ENCODE data around the gene OR52B6. TPM values are rescaled to one million over a fixed set of nuclear protein-coding genes. Genes with fewer than 3 reads are reported as not detected.

OR52B6 gene, protein sequence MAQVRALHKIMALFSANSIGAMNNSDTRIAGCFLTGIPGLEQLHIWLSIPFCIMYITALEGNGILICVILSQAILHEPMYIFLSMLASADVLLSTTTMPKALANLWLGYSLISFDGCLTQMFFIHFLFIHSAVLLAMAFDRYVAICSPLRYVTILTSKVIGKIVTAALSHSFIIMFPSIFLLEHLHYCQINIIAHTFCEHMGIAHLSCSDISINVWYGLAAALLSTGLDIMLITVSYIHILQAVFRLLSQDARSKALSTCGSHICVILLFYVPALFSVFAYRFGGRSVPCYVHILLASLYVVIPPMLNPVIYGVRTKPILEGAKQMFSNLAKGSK
- not detected in 5 replicates for total RNA-seq (2022; extraction: Qiagen RNA extraction; ENCODE audit: low read depth)

DNA sequence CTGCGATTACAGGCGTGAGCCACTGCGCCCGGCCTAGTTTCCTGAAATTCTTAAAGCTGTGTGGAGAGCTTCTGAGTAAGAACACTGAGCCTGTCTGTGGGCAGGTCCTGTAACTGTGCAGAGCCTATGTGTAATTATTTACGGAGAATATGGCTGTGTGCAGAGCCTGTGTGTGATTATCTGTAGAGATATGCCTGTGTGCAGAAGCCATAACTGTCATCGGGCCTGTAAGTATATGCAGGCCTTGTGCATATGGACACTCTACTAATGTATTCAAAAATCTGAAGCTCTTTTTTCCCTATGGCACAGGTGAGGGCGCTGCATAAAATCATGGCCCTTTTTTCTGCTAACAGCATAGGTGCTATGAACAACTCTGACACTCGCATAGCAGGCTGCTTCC, at the start of gene OR52B6:
OR52B6 (plus strand) TSS at position 301 of the 400 bp plus-strand sequence; CDS start at position 301, 0 bp downstream.

DNA sequence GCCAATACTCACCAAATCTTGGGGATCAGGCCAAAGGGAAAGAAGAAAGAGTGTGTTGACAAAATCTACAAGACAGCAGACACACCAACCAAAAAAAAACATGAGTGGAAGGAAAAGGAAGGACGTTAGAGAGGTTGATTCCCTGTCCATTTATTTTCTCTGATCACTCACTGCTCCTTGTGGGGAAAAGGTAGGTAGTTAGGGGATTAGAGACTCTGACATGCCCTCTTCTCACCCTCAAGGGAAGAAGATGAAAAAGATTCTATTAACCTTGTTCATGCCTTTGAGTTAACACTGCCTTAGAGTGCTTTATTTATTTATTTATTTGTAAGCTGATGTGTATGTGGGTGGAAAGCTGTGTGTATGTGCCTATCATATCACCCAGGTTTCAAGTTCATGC, 32.2 kb upstream of the OR52B6 start, which contains the start of gene OR52H1:
OR52H1 (minus strand) TSS at position 101 of the 400 bp plus-strand sequence. CDS start 3,035 bp downstream, outside the sequence.

DNA sequence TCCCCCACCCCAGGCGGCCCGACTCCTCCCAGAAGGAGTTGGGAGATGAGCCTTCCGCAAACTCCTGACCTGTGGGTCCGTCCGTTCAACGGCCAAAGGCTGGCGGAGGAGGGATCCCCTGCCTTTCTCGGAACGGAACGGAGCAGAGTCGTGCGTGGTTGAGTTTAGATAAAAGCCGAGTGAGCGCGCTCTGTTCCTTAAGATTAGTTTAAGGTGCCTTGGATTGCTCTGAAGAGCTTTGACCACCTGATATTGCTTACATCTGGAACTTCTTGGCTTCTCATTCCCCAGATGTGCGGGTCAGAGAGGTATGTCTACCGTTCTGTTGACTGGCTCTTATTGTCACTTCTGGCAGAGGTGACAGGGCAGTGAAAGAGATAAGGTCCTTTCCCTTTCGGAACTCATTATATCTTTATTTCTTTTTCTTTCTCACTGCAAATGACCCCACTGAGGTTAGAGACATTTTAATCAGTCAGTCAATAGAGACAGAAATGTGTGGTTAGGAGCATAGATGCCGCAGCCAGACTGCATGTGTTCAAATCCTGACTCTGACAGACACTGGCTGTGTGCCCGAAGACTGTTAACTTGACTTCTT, 16.0 kb downstream of the OR52B6 start, which contains the start of gene TRIM6:
TRIM6 (plus strand) TSS at position 31 of the 595 bp plus-strand sequence; CDS start at position 292, 261 bp downstream.

DNA sequence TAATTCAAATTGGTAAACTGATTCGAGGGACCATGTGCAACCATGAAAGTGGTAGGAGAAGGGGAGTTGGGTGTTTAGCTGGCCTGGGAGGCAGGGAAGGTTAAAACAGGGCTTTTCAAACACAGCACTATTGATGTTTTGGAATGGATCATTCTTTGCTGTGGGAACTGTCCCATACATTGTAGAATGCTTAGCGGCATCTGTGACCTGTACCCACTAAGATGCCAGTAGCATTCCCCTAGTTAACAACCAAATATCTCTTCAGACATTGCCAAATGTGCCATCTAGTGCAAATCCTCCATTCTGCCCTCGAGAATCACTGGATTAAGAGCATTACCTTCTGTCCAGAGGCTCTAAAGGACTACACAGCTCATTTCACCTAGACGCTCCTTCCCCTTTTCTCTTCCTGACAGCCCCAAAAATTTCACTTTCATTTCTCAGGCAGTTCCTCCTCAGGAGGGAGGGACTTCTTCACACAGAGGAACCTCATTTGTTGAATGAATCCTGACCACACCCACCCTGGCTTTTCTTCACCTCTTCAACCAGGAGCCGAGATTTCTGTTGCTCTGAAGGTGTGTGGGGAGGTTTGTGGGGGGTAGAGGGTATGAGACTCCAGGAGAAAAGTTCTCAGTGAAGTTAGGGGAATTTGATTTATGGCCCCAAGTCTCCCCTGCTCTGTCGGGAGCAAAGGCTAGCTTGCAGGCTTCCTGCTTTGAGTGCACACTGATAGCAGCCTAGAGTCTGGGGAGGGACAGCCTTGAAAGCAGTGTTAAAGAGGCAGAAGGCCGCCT, 44.0 kb downstream of the OR52B6 start, which contains the start of gene TRIM34:
TRIM34 (plus strand) TSS at position 513 of the 791 bp plus-strand sequence. CDS start 7,331 bp downstream, outside the sequence.

Other genes starting within 250 kb of the OR52B6 start
- gene OR51B5, start 237.4 kb upstream of the OR52B6 start, total RNA-seq (2022; extraction: Qiagen RNA extraction; ENCODE audit: low read depth): not detected in 5 replicates
- not detected in 5 replicates for gene OR51B6, start 229.4 kb upstream of the OR52B6 start, total RNA-seq (2022; extraction: Qiagen RNA extraction; ENCODE audit: low read depth)
- not detected in 5 replicates for gene OR51M1, start 197.1 kb upstream of the OR52B6 start, total RNA-seq (2022; extraction: Qiagen RNA extraction; ENCODE audit: low read depth)
- not detected in 5 replicates for gene OR51Q1, start 158.8 kb upstream of the OR52B6 start, total RNA-seq (2022; extraction: Qiagen RNA extraction; ENCODE audit: low read depth)
- gene OR51I1, start 139.4 kb upstream of the OR52B6 start, total RNA-seq (2022; extraction: Qiagen RNA extraction; ENCODE audit: low read depth): not detected in 5 replicates
- not detected in 5 replicates for gene OR51I2, start 131.6 kb upstream of the OR52B6 start, total RNA-seq (2022; extraction: Qiagen RNA extraction; ENCODE audit: low read depth)
- gene OR52D1, start 92.2 kb upstream of the OR52B6 start, total RNA-seq (2022; extraction: Qiagen RNA extraction; ENCODE audit: low read depth): not detected in 5 replicates
- not detected in 5 replicates for gene UBQLN3, start 70.9 kb upstream of the OR52B6 start, total RNA-seq (2022; extraction: Qiagen RNA extraction; ENCODE audit: low read depth)
- 0.03 TPM in 2 of 5 replicates, not detected in the others for gene UBQLNL, start 64.2 kb upstream of the OR52B6 start, total RNA-seq (2022; extraction: Qiagen RNA extraction; ENCODE audit: low read depth)
- gene OR52H1, start 32.3 kb upstream of the OR52B6 start, total RNA-seq (2022; extraction: Qiagen RNA extraction; ENCODE audit: low read depth): not detected in 5 replicates
- 11.4 to 16.0 TPM (median 13.3 TPM) in 5 replicates for gene TRIM6, start 15.8 kb downstream of the OR52B6 start, total RNA-seq (2022; extraction: Qiagen RNA extraction; ENCODE audit: low read depth)
- 3.1 to 4.0 TPM (median 3.4 TPM) in 5 replicates for gene TRIM34, start 44.1 kb downstream of the OR52B6 start, total RNA-seq (2022; extraction: Qiagen RNA extraction; ENCODE audit: low read depth)
- gene TRIM5, start 104.2 kb downstream of the OR52B6 start, total RNA-seq (2022; extraction: Qiagen RNA extraction; ENCODE audit: low read depth): 12.7 to 15.0 TPM (median 12.9 TPM) in 5 replicates
- 0.42 to 1.0 TPM (median 0.66 TPM) in 5 replicates for gene TRIM22, start 108.9 kb downstream of the OR52B6 start, total RNA-seq (2022; extraction: Qiagen RNA extraction; ENCODE audit: low read depth)
- gene OR56B1, start 155.6 kb downstream of the OR52B6 start, total RNA-seq (2022; extraction: Qiagen RNA extraction; ENCODE audit: low read depth): not detected in 5 replicates
- gene OR52N4, start 173.4 kb downstream of the OR52B6 start, total RNA-seq (2022; extraction: Qiagen RNA extraction; ENCODE audit: low read depth): not detected in 5 replicates
- gene OR52N5, start 202.5 kb downstream of the OR52B6 start, total RNA-seq (2022; extraction: Qiagen RNA extraction; ENCODE audit: low read depth): not detected in 5 replicates
- not detected in 5 replicates for gene OR52N1, start 210.4 kb downstream of the OR52B6 start, total RNA-seq (2022; extraction: Qiagen RNA extraction; ENCODE audit: low read depth)
- not detected in 5 replicates for gene OR52N2, start 228.0 kb downstream of the OR52B6 start, total RNA-seq (2022; extraction: Qiagen RNA extraction; ENCODE audit: low read depth)

All from A549 treated with DMSO at 1 μM for 4 hours (cell line).